Epithelial cell of esophagus (primary cell): ENCODE measurements around the gene FGD3.
"Not testable (repeated sequence)": the region's sequence is repeated elsewhere in the genome, so short reads cannot be mapped to it uniquely, and the experiment has no call there.

Experiments used
- DNase-seq: peaks from one replicate; pipeline ENCODE4 v3.0.0; 2010; ENCODE audit warnings: low read depth
- H3K4me3 ChIP-seq: 2 replicates; pipeline ENCODE4 v1.5.1; 2011; ENCODE audit warnings: mild to moderate bottlenecking, low read length, control low read depth
- CTCF ChIP-seq: IDR thresholded peaks from 2 replicates; pipeline ENCODE4 v1.5.1; 2011; ENCODE audit warnings: low read depth, mild to moderate bottlenecking, low read length, control low read depth, inconsistent platforms; ENCODE audit not compliant: insufficient read depth; ENCODE audit errors: missing control alignments

The FGD3 gene, protein sequence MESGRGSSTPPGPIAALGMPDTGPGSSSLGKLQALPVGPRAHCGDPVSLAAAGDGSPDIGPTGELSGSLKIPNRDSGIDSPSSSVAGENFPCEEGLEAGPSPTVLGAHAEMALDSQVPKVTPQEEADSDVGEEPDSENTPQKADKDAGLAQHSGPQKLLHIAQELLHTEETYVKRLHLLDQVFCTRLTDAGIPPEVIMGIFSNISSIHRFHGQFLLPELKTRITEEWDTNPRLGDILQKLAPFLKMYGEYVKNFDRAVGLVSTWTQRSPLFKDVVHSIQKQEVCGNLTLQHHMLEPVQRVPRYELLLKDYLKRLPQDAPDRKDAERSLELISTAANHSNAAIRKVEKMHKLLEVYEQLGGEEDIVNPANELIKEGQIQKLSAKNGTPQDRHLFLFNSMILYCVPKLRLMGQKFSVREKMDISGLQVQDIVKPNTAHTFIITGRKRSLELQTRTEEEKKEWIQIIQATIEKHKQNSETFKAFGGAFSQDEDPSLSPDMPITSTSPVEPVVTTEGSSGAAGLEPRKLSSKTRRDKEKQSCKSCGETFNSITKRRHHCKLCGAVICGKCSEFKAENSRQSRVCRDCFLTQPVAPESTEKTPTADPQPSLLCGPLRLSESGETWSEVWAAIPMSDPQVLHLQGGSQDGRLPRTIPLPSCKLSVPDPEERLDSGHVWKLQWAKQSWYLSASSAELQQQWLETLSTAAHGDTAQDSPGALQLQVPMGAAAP

GRCh38 chr9:92947268-92948037, at the start of gene FGD3:
Gene FGD3 (plus strand): TSS chr9:92947523. CDS start chr9:92976257, 28,734 bp downstream.
- peak; percentile 35 for DNase-seq
- TF ChIP-seq CTCF = no peak

GRCh38 chr9:92905137-92905536, 42.2 kb upstream of the FGD3 start:
- not testable (repeated sequence) for DNase-seq, H3K4me3 ChIP-seq

More at GRCh38 chr9:92947268-92948037, at the start of gene FGD3:
- peak within 1 kb of the TSS; percentile 63 for H3K4me3 ChIP-seq

- TF ChIP-seq CTCF = no peak
- H3K4me3 ChIP-seq = no peak overlapping the region
- peak; percentile 22 for DNase-seq
These were observed 35.5 kb upstream of the FGD3 start for GRCh38 chr9:92911511-92912475.

DNA sequence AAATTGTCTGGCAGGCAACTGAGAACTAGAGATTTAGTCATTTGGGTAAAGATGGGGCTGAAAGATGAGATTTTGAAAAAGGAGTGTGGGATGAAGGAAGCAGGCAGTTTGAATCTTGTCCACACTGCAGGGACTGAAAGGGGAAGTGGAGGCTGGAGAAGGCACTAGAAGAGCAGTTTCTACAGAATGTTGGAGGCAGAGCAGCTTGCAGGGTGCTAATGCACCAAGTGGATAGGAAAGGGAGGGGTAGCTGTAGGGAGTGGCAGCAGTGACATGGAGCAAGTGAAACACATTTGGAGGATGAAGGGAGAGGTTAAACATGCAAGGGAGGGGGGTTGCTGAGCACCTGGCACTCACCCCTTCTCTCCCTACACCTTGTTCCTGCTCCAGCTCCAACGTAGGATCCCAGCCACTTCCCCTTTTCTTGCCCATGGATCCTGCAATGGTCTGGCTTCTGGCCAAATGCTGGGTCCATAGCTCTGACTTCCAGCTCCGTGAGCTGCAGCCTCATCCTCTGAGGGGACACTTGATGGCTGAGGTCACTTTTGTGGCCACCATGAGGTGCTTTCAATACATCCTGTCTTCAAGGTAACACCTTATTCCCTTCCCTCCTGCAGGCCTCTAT, 30.0 kb upstream of the FGD3 start:
- H3K4me3 ChIP-seq = no peak overlapping the region
- TF ChIP-seq CTCF = no peak
- no peak for DNase-seq

GRCh38 chr9:92920437-92920836, 26.9 kb upstream of the FGD3 start:
- no peak for TF ChIP-seq CTCF
- no peak for DNase-seq
- no peak overlapping the region for H3K4me3 ChIP-seq

- DNase-seq = no peak
- TF ChIP-seq CTCF = no peak
- no peak overlapping the region for H3K4me3 ChIP-seq
These were observed 15.7 kb upstream of the FGD3 start for GRCh38 chr9:92931606-92932005.
